Naive thymus-derived CD4-positive, alpha-beta T cell (primary cell): ENCODE results near the gene GARIN3. TPM values are rescaled to one million over a fixed set of nuclear protein-coding genes. Genes with fewer than 3 reads are reported as not detected.

Experiments used
- ATAC-seq: fragments of 150-1000 bp; cut with Tn5 transposase; 2 replicates; pipeline ENCODE4 v1.10.0; 2021; ENCODE audit warnings: mild to moderate bottlenecking, moderate library complexity
- CTCF ChIA-PET: fragments of 350-600 bp; sonication (Branson Sonifier 250); formaldehyde crosslinking; loops from one replicate; lab custom pipeline; 2021; ENCODE audit warnings: antibody characterized with exemption; lab: Charles Lee
- POLR2A ChIA-PET: fragments of 350-600 bp; sonication (Branson Sonifier 250); formaldehyde crosslinking; loops from one replicate; lab custom pipeline; 2021; ENCODE audit warnings: antibody characterized with exemption, inconsistent platforms; lab: Charles Lee
- DNase-seq, 9 donors: peaks; one replicate each; pipeline versions ENCODE4 v3.0.0 to v3.0.0-alpha.2; 2020 to 2022; ENCODE audit warnings: mixed read lengths in 1 of 9
- H3K27ac ChIP-seq: one replicate; pipeline ENCODE4 v1.7.0; 2013; ENCODE audit warnings: mild to moderate bottlenecking, low read depth, low read length, moderate library complexity
- H3K27me3 ChIP-seq, 2 donors: one replicate each; pipeline ENCODE4 v1.7.0; 2013; ENCODE audit warnings: low read length in 2 of 2, mild to moderate bottlenecking in 2 of 2, moderate library complexity in 2 of 2; ENCODE audit not compliant: control insufficient read depth in 2 of 2, insufficient read depth in 2 of 2
- H3K36me3 ChIP-seq, 3 experiments: 1 replicate in 2 of 3; 2 replicates in 1 of 3; pipeline ENCODE4 v1.7.0; 2013; ENCODE audit warnings: low read length in 3 of 3, mild to moderate bottlenecking in 3 of 3, moderate library complexity in 1 of 3; ENCODE audit not compliant: insufficient read depth in 3 of 3, control insufficient read depth in 2 of 3
- H3K4me1 ChIP-seq, 2 donors: one replicate each; pipeline ENCODE4 v1.7.0; 2013; ENCODE audit warnings: low read length in 2 of 2, mild to moderate bottlenecking in 2 of 2, moderate library complexity in 1 of 2; ENCODE audit not compliant: control insufficient read depth in 2 of 2, insufficient read depth in 2 of 2
- H3K4me3 ChIP-seq: 2 replicates; pipeline ENCODE4 v1.7.0; 2013; ENCODE audit warnings: mild to moderate bottlenecking, low read length
- H3K9me3 ChIP-seq, 3 experiments: 1 replicate in 2 of 3; 2 replicates in 1 of 3; pipeline ENCODE4 v1.7.0; 2013; ENCODE audit warnings: low read length in 3 of 3; ENCODE audit not compliant: control insufficient read depth in 2 of 3
- H3K27ac Mint-ChIP-seq, 9 donors: one replicate each; pipeline ENCODE4 v1.8.0; 2020 to 2022; ENCODE audit warnings: mixed read lengths in 9 of 9, mild to moderate bottlenecking in 8 of 9, moderate library complexity in 5 of 9, inconsistent platforms in 2 of 9
- H3K27me3 Mint-ChIP-seq, 5 donors: one replicate each; pipeline ENCODE4 v1.8.0; 2021 to 2022; ENCODE audit warnings: mixed read lengths in 5 of 5, mild to moderate bottlenecking in 1 of 5
- H3K36me3 Mint-ChIP-seq, 5 donors: one replicate each; pipeline ENCODE4 v1.8.0; 2020 to 2022; ENCODE audit warnings: mixed read lengths in 5 of 5, mild to moderate bottlenecking in 3 of 5, inconsistent platforms in 1 of 5
- H3K4me1 Mint-ChIP-seq, 7 donors: one replicate each; pipeline ENCODE4 v1.8.0; 2020 to 2022; ENCODE audit warnings: mixed read lengths in 7 of 7, mild to moderate bottlenecking in 3 of 7, inconsistent platforms in 1 of 7
- H3K4me3 Mint-ChIP-seq, 10 donors: one replicate each; pipeline ENCODE4 v1.8.0; 2020 to 2022; ENCODE audit warnings: mild to moderate bottlenecking in 10 of 10, mixed read lengths in 10 of 10, moderate library complexity in 6 of 10, inconsistent platforms in 2 of 10
- H3K9me3 Mint-ChIP-seq, 11 donors: one replicate each; pipeline ENCODE4 v1.8.0; 2020 to 2022; ENCODE audit warnings: mixed read lengths in 11 of 11, mild to moderate bottlenecking in 4 of 11, inconsistent platforms in 1 of 11, moderate library complexity in 1 of 11
- intact Hi-C, 2 donors: fragments of 100-400 bp; cut with micrococcal nuclease; formaldehyde crosslinking; loops; one replicate each; pipeline ENCODE4 v1.15.1; 2023
- polyA plus RNA-seq, 2 donors: library from polyadenylated mRNA; unstranded; fragments of 300-500 nt; fragmentation: Illumina TruSeq; gene quantifications; one replicate each; pipeline ENCODE4 v1.2.3, GENCODE V29; 2021
- total RNA-seq, 6 experiments: library from RNA in 5 of 6; stranded (reverse) in 5 of 6; gene quantifications; 1 replicate in 5 of 6; 2 replicates in 1 of 6; pipeline ENCODE4 v1.2.3 and lab custom pipeline; 2021 to 2026

GARIN3 gene
- total and polyA plus RNA-seq, 7 experiments from 2014 or later: 0.07 TPM; not detected in 6

DNA sequence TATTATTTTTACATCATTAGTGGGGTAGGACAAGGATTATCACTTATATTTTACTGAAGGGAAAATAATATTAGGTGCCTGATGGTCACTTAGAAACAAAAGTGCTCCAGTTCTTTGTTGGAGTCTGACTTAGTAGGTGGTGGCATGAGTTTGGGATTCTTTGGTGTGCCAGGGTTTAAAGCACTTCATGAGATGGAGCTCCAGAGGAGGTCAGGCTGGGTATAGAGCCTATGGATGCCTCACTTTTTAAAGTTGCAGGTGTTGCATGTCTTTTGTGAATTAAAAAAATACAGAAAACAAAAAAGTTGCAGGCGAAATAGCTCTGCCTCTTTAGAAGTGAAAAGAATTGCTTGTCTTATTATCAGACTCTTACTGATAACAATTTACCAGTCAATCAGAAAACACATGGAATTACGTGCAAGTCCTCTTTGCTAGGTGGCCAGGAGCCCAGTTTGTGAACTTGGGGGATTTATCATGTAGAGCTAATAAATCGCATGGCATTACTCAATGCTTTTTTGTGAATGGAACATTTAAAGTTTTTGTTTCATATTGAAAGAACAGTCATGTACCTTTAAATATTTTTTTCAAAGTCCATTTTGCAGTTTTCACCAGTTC, 16.2 kb upstream of the GARIN3 start:
- Mint-ChIP-seq H3K27me3 (no peaks in the 10 kb centered on the region), H3K4me3 (peak overlapping the region; percentile 89 to 100 (median 97)), H3K36me3 (peaks cover 29 to 56% (median 51%) of the 10 kb centered on the region in 5 donors), H3K9me3 (peaks cover 0 to 4% (median 0%) of the 10 kb centered on the region in 11 donors), H3K4me1 (peaks cover 40 to 64% (median 57%) of the 10 kb centered on the region in 7 donors), H3K27ac (peak overlapping the region; percentile 91 to 99 (median 96))
- DNase-seq: no peak
- no peak for ATAC-seq
- peak overlapping the region; percentile 62 for H3K4me3 ChIP-seq
- peak overlapping the region; percentile 81 for H3K27ac ChIP-seq
- H3K27me3 ChIP-seq: no peaks in the 10 kb centered on the region
- peaks cover 48 to 54% of the 10 kb centered on the region in 2 donors for H3K4me1 ChIP-seq
- peaks cover 6 to 36% (median 12%) of the 10 kb centered on the region in 3 experiments for H3K36me3 ChIP-seq
- CTCF ChIA-PET: interaction anchor here (0.7 to 3.3 kb wide), 4 partner anchors 9 to 43 kb away, joined by 3 to 9 read pairs (median 3); no protein-coding TSS in a partner anchor
- intact Hi-C loops: loop anchor here in 1 of 2 donors (5.0 to 10.0 kb wide), 4 partner anchors 77 to 423 kb away; partner anchors contain the start of gene HAVCR2
- POLR2A ChIA-PET: interaction anchor here (0.9 to 20.7 kb wide), 12 partner anchors 9 to 122 kb away, joined by 3 to 345 read pairs (median 7); partner anchors contain the start of gene MED7
- no peaks in the 10 kb centered on the region for H3K9me3 ChIP-seq

GRCh38 chr5:157180374-157181264, 14.6 kb upstream of the GARIN3 start, which contains the start of gene ITK:
Gene ITK (plus strand): TSS chr5:157180840. CDS start chr5:157180978, 138 bp downstream.
- POLR2A ChIA-PET: interaction anchor here (0.6 to 20.7 kb wide), 26 partner anchors 7 to 127 kb away, joined by 3 to 345 read pairs (median 6); partner anchors contain the start of genes GARIN3 and MED7
- DNase-seq: peak in 7 of 9 donors; percentile 66 to 84 (median 77)
- Histone ChIP-seq H3K9me3 (no peaks in the 10 kb centered on the region), H3K4me3 (peak within 1 kb of the TSS; percentile 62), H3K4me1 (peaks cover 33 to 42% of the 10 kb centered on the region in 2 donors), H3K27me3 (no peaks in the 10 kb centered on the region), H3K36me3 (peaks cover 6 to 27% (median 8%) of the 10 kb centered on the region in 3 experiments), H3K27ac (peak within 1 kb of the TSS; percentile 81)
- intact Hi-C loops: loop anchor here (1.0 to 10.0 kb wide), 17 partner anchors 8 to 424 kb away; partner anchors contain the start of gene HAVCR2 (in 1 of the 2)
- CTCF ChIA-PET: interaction anchor here (0.8 to 2.6 kb wide), 11 partner anchors 9 to 91 kb away, joined by 3 to 13 read pairs (median 4); no protein-coding TSS in a partner anchor
- peak; percentile 88 for ATAC-seq
- Mint-ChIP-seq H3K27ac (peak within 1 kb of the TSS; percentile 91 to 99 (median 96)), H3K27me3 (no peaks in the 10 kb centered on the region), H3K4me1 (peaks cover 27 to 61% (median 50%) of the 10 kb centered on the region in 7 donors), H3K4me3 (peak within 1 kb of the TSS; percentile 89 to 100 (median 97)), H3K9me3 (peaks cover 0 to 4% (median 0%) of the 10 kb centered on the region in 11 donors), H3K36me3 (peaks cover 18 to 43% (median 35%) of the 10 kb centered on the region in 5 donors)

GRCh38 chr5:157178966-157179365, 12.9 kb upstream of the GARIN3 start:
- H3K27me3 Mint-ChIP-seq: no peaks in the 10 kb centered on the region
- Histone ChIP-seq H3K4me3 (peak overlapping the region; percentile 36), H3K4me1 (peaks cover 32 to 35% of the 10 kb centered on the region in 2 donors), H3K36me3 (peaks cover 0 to 18% (median under 1%) of the 10 kb centered on the region in 3 experiments), H3K27me3 (no peaks in the 10 kb centered on the region), H3K27ac (peak overlapping the region; percentile 81), H3K9me3 (no peaks in the 10 kb centered on the region)
- H3K4me3 Mint-ChIP-seq: peak overlapping the region; percentile 69 to 98 (median 79)
- H3K36me3 Mint-ChIP-seq: peaks cover 15 to 38% (median 25%) of the 10 kb centered on the region in 5 donors
- H3K9me3 Mint-ChIP-seq: peaks cover 0 to 6% (median 0%) of the 10 kb centered on the region in 11 donors
- H3K27ac Mint-ChIP-seq: peak overlapping the region; percentile 88 to 98 (median 94)
- DNase-seq (peak in 4 of 9 donors; percentile 36 to 61 (median 52)), ATAC-seq (peak; percentile 53)
- peaks cover 32 to 63% (median 56%) of the 10 kb centered on the region in 7 donors for H3K4me1 Mint-ChIP-seq
- intact Hi-C loops: loop anchor here in 1 of 2 donors (1.0 kb wide), 1 partner anchor 13 kb away; the partner anchor contains the start of gene GARIN3
- ChIA-PET POLR2A (interaction anchor here (0.9 to 20.7 kb wide), 13 partner anchors 8 to 95 kb away, joined by 3 to 345 read pairs (median 8); partner anchors contain the start of gene MED7), CTCF (interaction anchor here (0.9 to 2.6 kb wide), 5 partner anchors 11 to 130 kb away, joined by 3 to 13 read pairs (median 3); no protein-coding TSS in a partner anchor)

GRCh38 chr5:157177953-157178352, 11.9 kb upstream of the GARIN3 start:
- ATAC-seq (no peak), DNase-seq (no peak)
- intact Hi-C loops: loop anchor here in 1 of 2 donors (1.0 kb wide), 1 partner anchor 12 kb away; the partner anchor contains the start of gene GARIN3
- Histone ChIP-seq H3K9me3 (no peaks in the 10 kb centered on the region), H3K4me3 (no peak overlapping the region), H3K27me3 (no peaks in the 10 kb centered on the region), H3K4me1 (peaks cover 37 to 39% of the 10 kb centered on the region in 2 donors), H3K36me3 (peaks cover 0 to 10% (median 0%) of the 10 kb centered on the region in 3 experiments), H3K27ac (peak overlapping the region; percentile 81)
- CTCF ChIA-PET: no interaction called here
- Mint-ChIP-seq H3K9me3 (peaks cover 0 to 6% (median 0%) of the 10 kb centered on the region in 11 donors), H3K4me3 (peak overlapping the region; percentile 31 to 98 (median 79)), H3K27me3 (no peaks in the 10 kb centered on the region), H3K4me1 (peaks cover 34 to 70% (median 56%) of the 10 kb centered on the region in 7 donors), H3K27ac (peak overlapping the region; percentile 88 to 98 (median 94)), H3K36me3 (peaks cover 6 to 29% (median 15%) of the 10 kb centered on the region in 5 donors)
- POLR2A ChIA-PET: interaction anchor here (1.0 to 20.7 kb wide), 6 partner anchors 11 to 75 kb away, joined by 3 to 345 read pairs (median 16); partner anchors contain the start of gene GARIN3

DNA sequence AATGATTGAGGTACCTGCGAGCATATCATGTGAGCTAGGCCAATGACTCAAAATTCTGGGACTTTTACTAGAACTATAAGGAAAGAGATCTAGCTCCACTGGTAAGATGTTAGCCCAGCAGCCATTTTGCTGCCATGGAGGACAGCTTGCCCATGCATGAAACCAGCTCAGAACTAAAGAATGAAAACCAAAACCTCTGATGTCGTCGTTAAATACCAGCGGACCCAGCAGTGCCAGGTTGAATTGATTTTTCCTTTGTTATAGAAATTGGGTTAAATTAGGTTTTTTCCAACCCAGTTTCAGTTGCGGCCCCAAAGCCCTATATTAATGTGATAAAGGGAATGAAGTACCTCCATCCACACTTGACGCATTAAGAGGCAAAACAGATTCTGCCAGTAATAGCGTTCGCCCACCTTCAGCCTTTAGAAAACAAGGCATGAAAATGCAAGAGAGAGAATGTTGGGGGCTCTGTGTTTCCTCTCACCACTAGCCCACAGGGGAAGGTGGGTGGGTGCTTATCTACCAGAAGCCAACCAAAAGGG, 9.1 kb upstream of the GARIN3 start:
- H3K4me3 ChIP-seq: no peak overlapping the region
- Mint-ChIP-seq H3K36me3 (peaks cover 0 to 8% (median 0%) of the 10 kb centered on the region in 5 donors), H3K4me1 (peaks cover 46 to 91% (median 76%) of the 10 kb centered on the region in 7 donors), H3K27ac (peak overlapping the region; percentile 46 to 81 (median 64)), H3K27me3 (no peaks in the 10 kb centered on the region), H3K9me3 (peaks cover 0 to 11% (median 5%) of the 10 kb centered on the region in 11 donors), H3K4me3 (peak overlapping the region in 3 of 10 donors; percentile 17 to 34 (median 32))
- intact Hi-C loops: no loop called here
- no peaks in the 10 kb centered on the region for H3K9me3 ChIP-seq
- H3K4me1 ChIP-seq: peaks cover 46 to 57% of the 10 kb centered on the region in 2 donors
- H3K27ac ChIP-seq: no peak overlapping the region
- ChIA-PET CTCF (interaction anchor here (0.7 to 2.7 kb wide), 3 partner anchors 8 to 78 kb away, joined by 3 to 9 read pairs (median 6); no protein-coding TSS in a partner anchor), POLR2A (interaction anchor here (1.1 to 20.7 kb wide), 8 partner anchors 8 to 42 kb away, joined by 3 to 345 read pairs (median 8); partner anchors contain the start of genes GARIN3 and MED7)
- DNase-seq (peak in 1 of 9 donors; percentile 20), ATAC-seq (no peak)
- no peaks in the 10 kb centered on the region for H3K27me3 ChIP-seq
- H3K36me3 ChIP-seq: no peaks in the 10 kb centered on the region
